GM18907 (cell line): ENCODE measurements around the gene ZIC4.

Experiments used
- ATAC-seq: cut with Tn5 transposase; IDR thresholded peaks from one replicate; pipeline ENCODE4 v1.9.1; 2021; ENCODE audit warnings: mild to moderate bottlenecking, moderate library complexity; ENCODE audit not compliant: unreplicated experiment

The ZIC4 gene

GRCh38 chr3:147406028-147406931 is at the start of gene ZIC4:
Gene ZIC4, minus strand, starts transcription at chr3:147406543. Its CDS starts 3,746 bp downstream, at chr3:147402797.
- no peak for ATAC-seq

- ATAC-seq, result no peak
These were observed 43.3 kb upstream of the ZIC4 start for GRCh38 chr3:147449669-147450068.

- ATAC-seq, result no peak
These were observed 40.9 kb upstream of the ZIC4 start for GRCh38 chr3:147447224-147447623.

- no peak for ATAC-seq
These were observed 25.4 kb upstream of the ZIC4 start for GRCh38 chr3:147431751-147432150.

GRCh38 chr3:147428754-147429153 is 22.4 kb upstream of the ZIC4 start:
- ATAC-seq, result no peak

- ATAC-seq, result no peak
These were observed 22.0 kb upstream of the ZIC4 start for GRCh38 chr3:147428326-147428725.

- no peak for ATAC-seq
These were observed 21.4 kb upstream of the ZIC4 start for GRCh38 chr3:147427746-147428145.

- no peak for ATAC-seq
These were observed 20.6 kb upstream of the ZIC4 start for GRCh38 chr3:147426931-147427330.

GRCh38 chr3:147425388-147425850 is 19.1 kb upstream of the ZIC4 start:
- no peak for ATAC-seq

- ATAC-seq, result no peak
These were observed 18.4 kb upstream of the ZIC4 start for GRCh38 chr3:147424581-147425387.

- ATAC-seq, result no peak
These were observed 17.6 kb upstream of the ZIC4 start for GRCh38 chr3:147423798-147424580.

GRCh38 chr3:147423537-147423797 is 17.1 kb upstream of the ZIC4 start:
- no peak for ATAC-seq

GRCh38 chr3:147422601-147423536 is 16.5 kb upstream of the ZIC4 start:
- no peak for ATAC-seq

GRCh38 chr3:147422196-147422595 is 15.9 kb upstream of the ZIC4 start:
- no peak for ATAC-seq

GRCh38 chr3:147421184-147421912 is 15.0 kb upstream of the ZIC4 start:
- ATAC-seq, result no peak

- no peak for ATAC-seq
These were observed 14.2 kb upstream of the ZIC4 start for GRCh38 chr3:147420353-147421183.

- ATAC-seq, result no peak
These were observed 13.5 kb upstream of the ZIC4 start for GRCh38 chr3:147419781-147420224.
